NCI-H128 (cell line): ENCODE measurements around the gene SMIM21.

Experiments used
- DNase-seq: peaks from one replicate; lab custom pipeline; 2025; ENCODE audit not compliant: unreplicated experiment; lab: John Stamatoyannopoulos, UW

The SMIM21 gene

DNA sequence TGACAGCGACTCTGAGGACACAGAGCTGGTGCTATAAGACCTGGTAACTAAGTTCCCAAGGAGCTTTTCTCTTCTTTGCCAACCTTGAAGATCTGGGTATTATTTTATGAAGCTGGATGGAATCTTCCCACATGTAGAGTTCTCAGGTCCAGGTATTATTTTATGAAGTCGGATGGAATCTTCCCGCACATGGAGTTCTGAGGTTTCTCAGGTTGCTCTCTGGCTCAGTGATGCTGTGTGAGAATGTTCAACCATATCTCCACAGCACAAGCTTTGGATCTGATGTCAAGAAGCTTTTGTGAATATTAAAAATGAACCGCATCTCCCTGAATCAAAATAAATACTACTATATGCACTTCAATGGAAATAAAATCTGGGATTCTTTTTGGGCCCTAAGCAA, at the start of gene SMIM21:
Gene SMIM21, minus strand, starts transcription at position 101 of the 400 bp plus-strand sequence. CDS start 140 bp downstream, outside the sequence.
- no peak for DNase-seq

DNA sequence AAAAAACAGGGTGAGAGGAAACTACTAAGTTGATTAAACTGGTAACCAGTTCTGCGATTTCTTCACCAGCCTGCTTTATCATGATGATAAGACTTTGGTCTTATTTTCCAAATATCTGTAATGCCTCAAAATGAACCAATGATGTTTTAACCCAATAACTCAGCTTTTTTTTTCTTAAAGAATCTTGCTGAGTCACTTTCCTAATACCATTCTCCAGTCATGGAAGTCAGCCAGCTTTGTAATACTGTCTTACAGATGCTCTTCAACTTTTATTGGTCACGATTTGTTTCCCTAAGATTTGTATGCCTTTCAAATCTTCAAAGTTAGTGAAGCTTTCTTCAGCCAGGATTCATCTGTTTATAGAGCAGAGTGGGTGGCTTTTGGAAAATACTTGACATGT, 47.7 kb upstream of the SMIM21 start:
- no peak for DNase-seq

DNA sequence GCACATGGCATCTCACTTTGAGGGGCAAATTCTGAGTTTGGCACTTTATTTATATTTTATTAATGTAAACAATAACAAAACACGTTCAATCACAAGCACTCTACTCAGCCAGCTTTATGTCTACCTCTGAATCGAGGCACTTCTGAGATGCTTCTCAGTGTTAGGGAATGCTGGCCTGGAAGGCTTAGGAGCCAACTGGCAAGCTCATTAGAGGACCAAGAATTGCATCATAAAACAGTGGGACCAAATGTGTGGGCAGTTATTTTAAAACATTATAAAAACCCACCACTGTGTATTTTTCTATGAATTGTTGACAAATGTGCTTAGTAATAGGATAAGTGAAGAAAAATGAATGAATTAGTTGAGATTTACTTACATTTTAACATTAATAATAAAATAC, 46.8 kb upstream of the SMIM21 start:
- DNase-seq = no peak

DNA sequence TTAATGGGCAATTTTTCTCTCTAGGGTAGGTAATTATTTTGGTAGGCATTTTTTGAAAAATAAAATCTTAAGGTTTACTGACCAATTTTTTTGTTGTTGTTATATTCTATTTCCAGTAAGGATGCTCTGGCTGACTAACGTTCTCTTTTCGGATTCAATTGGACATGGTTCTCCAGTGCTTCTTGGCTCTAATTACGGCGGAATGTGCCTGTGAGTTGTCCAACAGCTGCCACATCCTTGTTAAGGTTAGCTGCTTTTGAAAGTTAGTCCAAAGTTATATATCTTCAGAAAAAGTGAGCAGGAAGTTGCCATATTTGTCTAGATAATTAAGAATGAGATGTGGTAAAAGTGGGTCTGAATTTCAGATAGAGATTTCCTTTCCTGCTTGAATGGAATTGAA, 45.8 kb upstream of the SMIM21 start:
- DNase-seq = no peak

DNA sequence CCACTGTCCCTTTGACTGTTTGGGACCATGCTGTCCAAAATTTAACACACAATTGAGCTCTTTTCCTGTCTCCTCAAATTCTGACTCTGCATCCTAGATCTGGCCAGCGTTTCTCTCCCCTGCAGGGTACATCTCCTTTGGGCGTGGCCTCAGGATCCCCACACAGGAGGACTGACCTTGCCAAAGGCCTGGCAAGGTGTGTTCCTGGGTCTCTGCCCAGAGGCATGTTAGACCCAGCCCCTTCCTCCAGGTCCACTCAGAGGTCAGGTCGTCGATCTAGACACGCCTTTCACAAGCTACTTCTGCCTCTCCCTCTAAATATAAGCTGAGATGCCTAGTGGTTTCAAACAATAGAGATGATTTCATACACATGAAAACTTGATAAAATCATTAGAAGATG, 45.4 kb upstream of the SMIM21 start:
- DNase-seq = no peak

DNA sequence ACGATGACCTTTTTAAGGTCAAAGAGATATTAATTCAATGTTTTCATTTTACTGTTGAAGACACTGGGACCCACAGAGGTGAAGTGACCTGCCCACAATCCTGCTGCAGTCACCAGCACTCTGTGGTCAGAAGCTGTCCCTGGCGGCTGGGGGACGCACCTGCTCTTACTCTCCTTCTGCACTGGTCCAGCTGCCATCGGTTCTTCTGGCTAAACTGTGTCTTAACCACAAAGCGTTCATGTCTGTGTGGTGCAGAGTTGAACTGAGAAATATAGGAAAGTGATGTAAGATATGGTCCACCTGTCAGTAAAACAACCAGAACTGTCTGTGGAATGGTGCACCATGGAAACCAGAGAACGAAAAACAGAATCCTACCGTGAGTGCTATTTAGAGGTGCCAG, 44.9 kb upstream of the SMIM21 start:
- no peak for DNase-seq

DNA sequence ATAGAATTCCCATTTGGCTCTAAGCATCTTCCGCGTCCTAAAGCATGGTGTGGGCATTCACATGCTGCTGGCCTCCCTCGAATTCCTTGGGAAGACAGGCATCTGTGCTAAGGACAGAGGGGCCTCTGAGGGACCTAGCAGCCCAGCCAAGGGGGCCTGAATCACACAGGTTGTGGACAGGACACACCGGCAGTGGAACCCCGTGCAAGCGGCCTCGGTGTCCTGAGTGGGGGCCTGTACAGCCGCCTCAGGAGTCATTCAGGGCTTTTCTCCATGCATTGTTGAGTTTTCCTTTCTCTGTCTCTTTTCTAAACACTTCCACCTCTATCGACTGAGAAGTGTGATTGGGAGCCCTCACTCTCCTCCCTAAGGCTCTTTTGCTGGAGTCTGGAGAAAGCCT, 44.3 kb upstream of the SMIM21 start:
- DNase-seq = no peak

DNA sequence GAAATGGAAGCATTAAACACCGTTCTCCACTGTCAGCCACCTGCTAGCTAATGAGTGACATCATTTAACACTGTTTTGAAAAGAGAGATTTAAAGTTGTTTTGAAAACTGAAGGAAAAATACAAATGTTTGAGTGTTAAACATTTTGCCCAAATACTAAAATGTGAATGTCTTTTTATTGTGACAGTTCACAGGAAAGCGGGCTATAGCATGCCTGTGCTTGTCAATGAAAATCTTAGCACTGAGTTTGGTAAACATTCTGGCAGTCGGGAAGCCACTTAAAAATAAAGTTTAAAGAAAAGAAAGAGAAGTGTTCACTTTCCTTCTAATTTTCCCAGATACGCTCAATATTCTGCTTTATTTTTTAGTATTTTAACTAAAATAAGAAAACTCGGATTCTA, 40.3 kb upstream of the SMIM21 start:
- no peak for DNase-seq

DNA sequence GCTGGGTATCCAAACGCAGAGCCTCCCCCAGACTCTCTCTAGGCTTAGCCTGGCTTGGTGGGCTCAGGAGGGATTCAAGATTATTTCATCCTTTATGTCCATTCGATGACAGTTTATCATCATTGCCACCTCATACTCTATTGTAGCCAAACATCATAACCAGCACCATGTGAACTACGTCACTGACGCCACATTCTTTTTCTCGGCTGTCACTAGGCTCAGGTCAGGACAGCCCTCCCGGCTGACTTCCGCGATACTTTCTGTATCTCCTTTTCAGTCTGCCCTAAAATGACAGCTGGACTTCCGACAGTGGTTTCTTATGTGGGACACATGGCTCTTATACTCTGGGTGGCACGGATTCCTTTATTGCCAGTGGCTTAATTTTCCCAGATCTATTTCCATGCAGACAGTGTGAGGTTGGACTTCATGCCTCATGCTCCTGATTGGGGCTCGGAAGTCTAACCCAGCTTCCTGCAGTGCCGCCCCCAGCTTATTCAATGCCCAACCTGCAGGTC, 39.8 kb upstream of the SMIM21 start:
- no peak for DNase-seq

DNA sequence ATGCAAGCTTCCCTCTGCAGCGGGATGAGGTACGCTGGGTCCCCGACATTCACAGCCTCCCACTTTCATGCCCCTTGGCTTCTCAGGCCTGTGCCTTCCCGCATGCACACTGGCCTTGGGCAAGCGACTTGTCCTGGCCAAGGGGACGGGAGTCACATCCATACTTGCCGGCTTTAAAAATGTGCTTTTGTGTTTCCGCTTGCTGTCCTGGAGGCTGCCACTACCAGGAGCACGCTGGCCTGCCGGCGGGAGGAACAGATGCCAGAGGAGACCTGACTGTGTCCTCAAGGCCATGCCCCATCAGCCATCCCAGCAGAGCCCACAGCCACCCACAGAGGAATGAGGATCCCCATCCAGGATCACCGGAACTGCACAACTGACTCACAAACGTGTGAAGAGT, 36.9 kb upstream of the SMIM21 start:
- DNase-seq = no peak

DNA sequence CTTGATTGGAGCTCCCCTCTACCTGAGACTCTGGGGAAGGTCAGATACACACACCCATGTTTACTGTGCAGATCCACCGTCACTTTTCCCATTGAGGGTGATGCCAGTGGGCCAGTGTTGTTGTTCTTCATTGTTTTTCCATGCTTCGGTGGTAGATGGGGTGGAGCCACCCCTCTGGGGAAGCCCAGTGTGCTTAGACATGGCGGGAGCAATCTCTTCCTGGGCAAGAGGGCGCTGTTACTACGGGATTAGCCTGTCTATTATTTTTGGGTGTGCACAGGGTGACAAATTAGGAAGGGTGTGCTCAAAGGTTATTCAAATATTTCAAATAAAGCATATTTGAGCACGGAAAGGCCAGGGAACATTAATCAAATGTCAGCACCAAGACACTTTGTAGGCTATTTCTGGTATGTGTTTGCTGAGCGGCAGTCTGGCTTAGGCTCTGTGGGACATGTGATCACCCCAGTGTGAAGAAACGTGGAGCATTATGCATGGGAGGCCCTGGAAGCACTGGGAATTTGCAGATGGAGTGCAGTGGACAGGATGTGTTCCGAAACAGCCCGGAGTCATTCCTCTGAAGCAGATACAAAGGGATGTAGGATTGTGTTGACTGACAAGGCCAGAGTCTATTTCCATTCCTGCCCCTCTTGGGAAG, 34.8 kb upstream of the SMIM21 start:
- DNase-seq = no peak

DNA sequence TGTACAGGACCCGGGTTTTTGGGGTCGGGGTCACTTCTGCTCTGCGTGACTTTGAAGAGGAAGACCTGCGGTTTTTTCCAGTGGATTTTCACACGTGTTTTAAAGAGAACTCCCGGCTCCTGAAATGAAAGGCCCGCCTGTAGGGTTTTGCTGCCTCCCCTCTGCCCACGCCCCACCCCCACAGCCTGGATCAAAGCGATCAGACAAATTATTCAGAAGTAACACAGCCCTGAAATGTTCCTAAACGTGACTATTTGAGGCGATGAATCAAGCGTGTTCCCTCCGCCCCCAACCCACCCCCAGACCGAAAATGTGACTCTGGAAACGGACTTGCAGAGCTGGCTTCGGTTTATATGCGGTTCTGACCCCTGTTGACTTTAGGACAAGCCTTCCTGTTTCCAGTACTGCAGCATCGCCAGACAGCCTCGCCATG, 28.7 kb upstream of the SMIM21 start:
- DNase-seq = no peak

DNA sequence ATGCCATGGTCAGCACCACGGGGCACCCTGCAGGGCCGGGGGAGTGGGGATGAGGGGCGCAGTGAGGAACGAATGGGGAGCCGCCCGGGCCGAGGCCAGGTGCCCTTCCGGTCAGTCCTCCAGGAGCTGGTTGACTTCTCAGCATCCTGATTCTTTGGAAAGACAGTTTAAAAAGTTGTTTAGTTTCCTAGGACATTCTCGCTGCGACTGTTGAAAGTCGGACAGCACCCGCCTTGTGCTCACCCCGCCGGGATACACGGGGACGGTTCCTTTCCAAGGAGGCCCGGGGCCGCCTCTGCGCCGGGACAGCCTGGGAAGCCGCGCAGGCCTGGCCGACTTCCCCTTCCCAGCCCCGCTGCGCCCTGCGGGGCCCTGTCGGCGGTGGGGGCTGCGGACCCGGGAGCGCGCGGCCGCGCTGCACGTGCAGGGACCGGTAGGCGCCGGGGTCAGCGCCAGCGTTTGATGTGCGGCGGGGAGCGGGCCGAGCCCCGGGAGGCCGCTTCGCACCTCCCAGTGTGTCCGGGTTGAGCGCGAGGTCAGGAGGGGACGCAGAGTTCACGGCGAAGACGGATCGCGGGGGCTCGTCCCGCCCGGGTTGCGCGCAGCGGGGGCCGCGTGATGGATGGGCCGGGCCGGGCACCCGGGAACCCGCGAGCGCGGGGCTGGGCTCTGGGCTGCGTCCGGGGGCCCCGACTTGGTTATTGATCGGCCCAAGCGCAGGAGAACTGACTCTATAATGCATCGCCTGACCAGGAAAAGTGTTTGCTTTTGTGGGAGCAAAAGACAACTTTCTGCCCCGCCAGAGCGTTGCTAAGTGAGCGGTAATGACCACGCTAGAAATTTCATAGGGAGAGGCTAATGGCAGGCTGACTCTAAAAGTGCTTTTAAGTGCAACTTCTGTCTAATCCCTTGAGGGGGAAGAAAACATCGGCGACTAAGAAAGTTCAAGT, 28.0 kb upstream of the SMIM21 start:
- DNase-seq = no peak

DNA sequence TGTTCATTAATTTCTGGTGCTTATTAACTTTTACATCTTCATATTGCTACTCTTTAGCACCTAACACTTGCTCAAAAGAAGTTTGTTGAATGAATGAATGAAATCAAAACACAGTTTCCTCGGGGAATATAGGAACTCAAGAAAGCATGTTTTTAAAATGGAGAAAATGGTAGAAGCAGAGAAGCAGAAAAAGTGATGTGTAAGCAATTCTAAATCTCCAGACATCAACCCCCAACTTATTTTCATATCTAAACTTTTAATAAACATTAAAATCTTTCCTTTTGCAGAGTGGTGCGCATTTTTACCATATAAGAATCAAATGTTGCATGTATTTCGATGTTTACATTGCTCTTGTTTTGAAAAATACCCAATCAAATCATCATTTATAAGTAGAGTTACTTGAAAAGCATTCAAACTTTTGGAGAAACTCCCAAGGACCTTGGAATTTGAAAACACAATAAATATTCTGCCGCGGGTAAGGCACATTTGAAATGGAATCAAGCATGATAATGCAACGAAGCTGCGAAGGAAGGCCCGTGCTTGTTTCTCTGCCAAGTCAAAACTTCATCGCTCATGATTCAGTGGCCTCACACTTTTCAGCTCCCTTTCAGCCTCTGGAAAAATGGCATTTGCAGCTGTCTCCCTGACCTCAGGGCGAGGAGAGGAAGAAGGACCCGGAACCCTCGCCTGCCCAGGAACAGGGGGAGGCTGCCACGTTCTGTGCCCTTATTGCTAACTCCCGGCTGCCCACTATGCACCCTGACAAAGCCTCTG, 26.7 kb upstream of the SMIM21 start:
- DNase-seq = no peak

DNA sequence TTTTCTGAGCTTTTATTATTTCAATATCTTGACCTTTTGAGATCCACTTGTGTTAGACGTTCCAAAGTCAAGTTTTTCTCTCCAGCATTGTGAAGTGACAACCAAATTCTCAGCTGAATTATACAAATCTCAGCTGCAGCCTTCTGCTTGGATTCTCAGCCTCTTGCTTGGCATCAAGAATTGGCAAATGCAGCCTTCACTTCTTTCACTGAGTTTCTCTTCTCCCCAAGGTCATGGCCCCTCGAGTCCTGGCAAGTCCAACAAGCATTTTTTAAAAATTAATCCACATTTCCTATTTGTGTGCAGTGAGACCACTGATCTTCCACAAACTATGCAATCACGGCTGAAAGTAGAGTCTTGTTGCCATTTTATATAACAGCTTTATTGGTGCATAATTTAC, 23.4 kb upstream of the SMIM21 start:
- DNase-seq = no peak

DNA sequence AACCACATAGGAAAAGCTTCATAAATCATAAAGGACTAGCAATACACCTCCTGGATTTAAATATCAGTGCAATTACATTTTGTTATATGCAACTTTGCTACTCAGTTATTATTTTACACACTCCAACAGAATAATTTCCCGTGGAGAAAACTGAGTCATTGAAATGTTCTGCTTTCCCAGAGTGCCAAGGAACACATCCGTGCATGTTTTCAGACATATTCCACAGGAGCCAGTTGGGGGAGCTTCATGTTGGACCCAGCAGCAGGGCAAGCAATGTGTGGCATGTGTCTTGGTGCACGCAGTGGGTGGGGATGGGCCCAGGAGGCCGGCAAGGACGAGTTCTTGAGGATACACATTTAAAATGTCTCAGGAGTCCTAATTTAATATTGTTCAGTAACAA, 14.4 kb upstream of the SMIM21 start:
- DNase-seq = no peak

DNA sequence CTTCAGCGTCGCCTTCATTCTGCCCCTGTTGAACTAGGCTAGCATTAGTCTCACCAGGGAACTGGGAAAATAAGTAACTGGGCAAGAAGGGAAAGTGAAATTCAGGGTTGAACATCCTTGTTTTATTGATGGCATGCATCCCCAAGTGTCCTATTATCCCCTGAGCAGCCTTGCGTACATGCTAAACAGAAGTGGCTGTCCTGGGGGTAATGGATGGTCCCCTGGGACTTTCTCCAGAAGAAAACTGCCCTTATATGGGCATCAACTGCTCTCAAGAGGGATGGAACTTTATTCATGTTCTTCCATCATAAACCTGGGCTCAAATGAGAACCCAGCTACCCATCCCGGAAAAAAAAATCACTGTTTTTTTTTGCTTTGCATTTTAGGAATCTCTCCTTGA, 11.8 kb upstream of the SMIM21 start:
- DNase-seq = no peak

DNA sequence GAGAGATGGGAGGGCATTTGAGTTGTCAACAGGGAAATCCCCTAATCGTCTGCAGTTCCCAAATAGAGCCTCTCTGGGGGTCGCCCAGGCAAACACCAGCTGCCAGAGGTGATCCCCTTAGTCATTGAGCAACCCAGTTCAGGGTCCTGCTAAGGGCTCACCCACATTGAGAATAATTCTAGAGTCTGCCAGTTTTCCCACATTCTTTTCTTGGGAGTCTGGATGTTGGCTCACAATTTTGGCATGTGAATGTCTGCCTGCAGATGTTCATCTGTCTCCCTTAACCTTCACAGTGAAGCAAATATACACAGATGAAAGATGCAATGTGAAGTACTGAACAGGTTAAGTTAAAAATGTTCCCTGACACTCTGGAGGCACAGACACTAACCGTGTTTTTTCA, 11.4 kb upstream of the SMIM21 start:
- DNase-seq = no peak

DNA sequence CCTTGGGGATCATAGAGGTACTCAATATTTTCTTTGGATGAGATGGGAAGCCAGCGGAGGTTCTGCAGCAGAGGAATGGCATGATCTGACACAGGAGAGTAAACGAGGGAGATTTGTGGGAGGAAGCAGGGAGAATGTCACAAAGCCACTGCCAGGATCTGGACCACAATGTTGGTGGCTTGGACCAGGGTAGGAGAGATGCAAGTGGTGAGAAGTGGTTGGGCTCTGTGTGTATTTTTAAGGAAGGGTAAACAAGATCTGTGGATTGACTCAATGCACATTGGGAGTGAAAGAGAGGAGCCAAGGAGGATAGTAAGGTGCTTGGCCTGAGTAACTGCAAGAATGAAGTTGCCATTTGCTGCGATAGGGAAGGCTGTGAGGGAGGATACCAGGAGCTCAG, 10.5 kb upstream of the SMIM21 start:
- DNase-seq = no peak

DNA sequence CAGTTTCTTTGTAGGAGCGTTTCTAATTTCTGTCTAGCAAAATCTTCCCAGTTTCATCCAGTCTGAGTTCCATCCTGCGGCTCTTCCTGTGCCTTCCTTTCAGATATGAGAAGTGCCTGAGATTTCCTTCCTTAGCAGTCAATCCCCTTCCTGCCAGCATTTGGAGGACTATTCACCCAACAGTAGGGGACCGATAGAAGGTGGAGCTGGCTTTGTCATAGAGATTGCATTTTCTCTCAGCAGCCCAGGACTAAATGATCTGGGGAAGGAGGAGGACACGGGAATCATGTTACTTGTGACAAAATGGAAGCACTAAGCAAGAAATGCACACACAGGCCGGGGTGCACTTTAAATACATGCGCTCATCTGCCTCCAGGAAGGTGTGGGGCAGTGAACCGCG, 5.6 kb upstream of the SMIM21 start:
- no peak for DNase-seq

DNA sequence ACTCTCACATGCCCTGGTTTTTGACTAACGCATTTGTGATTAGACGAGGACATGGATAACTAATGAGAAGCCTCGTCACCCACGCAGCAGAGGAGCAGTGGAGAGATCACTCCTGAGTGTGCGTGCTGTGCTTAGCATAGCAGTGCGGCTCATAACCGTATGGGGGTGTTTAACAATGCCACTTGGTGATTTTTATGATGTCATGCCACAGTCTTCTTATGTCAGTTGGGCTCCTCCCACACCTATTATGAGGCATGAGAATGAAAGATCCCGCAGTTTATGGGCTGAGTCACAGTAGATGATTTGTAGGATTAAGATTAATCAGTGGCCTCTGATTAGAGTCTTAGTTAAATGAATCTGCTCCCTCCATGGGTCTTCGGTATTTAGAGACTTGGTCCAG, 2.5 kb upstream of the SMIM21 start:
- no peak for DNase-seq
